Pancreas (tissue), 10 donors: Measurements from ENCODE around the gene BAZ2B. TPM values are rescaled to one million over a fixed set of nuclear protein-coding genes. Genes with fewer than 3 reads are reported as not detected.

Experiments
- ATAC-seq, 4 donors: fragments of 200-7000 bp; cut with Tn5 transposase; one replicate each; pipeline versions ENCODE4 v1.8.0 to v1.9.1; 2020; ENCODE audit warnings: mild to moderate bottlenecking in 4 of 4, moderate library complexity in 4 of 4
- DNase-seq, 6 donors: peaks; one replicate each; pipeline ENCODE4 v3.0.0-alpha.2; 2020
- FAIRE-seq: peaks from 2 replicates; lab custom pipeline; 2012; peaks lifted over from hg19 to GRCh38; lab: Jason Lieb, UNC
- H3K27ac ChIP-seq, 4 donors: fragments of 200-600 bp; sonication (generic); 1 replicate in 3 of 4; 2 replicates in 1 of 4; pipeline versions ENCODE4 v1.5.0 to v1.8.0; 2020
- H3K27me3 ChIP-seq, 4 donors: fragments of 200-600 bp; one replicate each; pipeline ENCODE4 v1.8.0; 2021
- H3K36me3 ChIP-seq, 3 donors: fragments of 200-600 bp; sonication (generic) in 1 of 3; one replicate each; pipeline versions ENCODE4 v1.5.0 to v1.8.0; 2020 to 2021
- H3K4me1 ChIP-seq, 3 donors: fragments of 200-600 bp; one replicate each; pipeline ENCODE4 v1.8.0; 2021
- H3K4me3 ChIP-seq, 4 donors: fragments of 200-600 bp; sonication (generic) in 2 of 4; one replicate each; pipeline versions ENCODE4 v1.5.0 to v1.8.0; 2020 to 2021
- H3K9me3 ChIP-seq, 4 donors: fragments of 200-600 bp; one replicate each; pipeline ENCODE4 v1.8.0; 2021
- CTCF ChIP-seq, 4 donors: fragments of 200-600 bp; sonication (generic) in 3 of 4; IDR thresholded peaks; one replicate each; pipeline versions ENCODE4 v1.5.0 to v1.8.0; 2021; ENCODE audit warnings: antibody characterized with exemption in 4 of 4
- WGBS, 2 donors: extraction: QIAGEN DNeasy Blood & Tissue Kit; methylation state at CpG; one replicate each; pipeline ENCODE4 v1.1.7; 2013; 5-methylcytosine and 5-hydroxymethylcytosine counted together
- intact Hi-C, 3 donors: fragments of 100-400 bp; cut with DNase I; formaldehyde crosslinking; loops; one replicate each; pipeline versions ENCODE4 v1.11.1 to v1.14.2; 2022
- polyA plus RNA-seq, 2 donors: library from polyadenylated mRNA; stranded (reverse); fragments of 200-250 nt; gene quantifications; one replicate each; pipeline ENCODE4 v1.2.3, GENCODE V29; 2013
- total RNA-seq, 6 donors: library from RNA; stranded (reverse); fragmentation: NEBNext Ultra II Directional in 4 of 6; extraction: Animal tissue kit (Norgen Biotek cat#: 25700) in 4 of 6; gene quantifications; one replicate each; pipeline versions ENCODE4 v1.2.1 to v1.2.4, GENCODE V29; 2021 to 2023
- donor health status: healthy with polysubstance abuse.
- donor health status: DM: no; HTN: no; CAD: no; lungs with moderate emphysema.
- donor health status: DM: no; HTN: no; CAD: no.
- donor health status: control.
- donor health status: control.
- donor health status: Bipolar disorder and iron deficiency.
- donor health status: DM: yes; HTN: yes; CAD: no.
- donor health status: DM: no; HTN: no; CAD: no.
- donor health status: DM: no; HTN: no; CAD: no.
- donor health status: DM: yes; HTN: yes; CAD: no.

BAZ2B gene
- total and polyA plus RNA-seq, 8 donors, result 14.4 to 52.1 (median 34.4) TPM

- ATAC-seq (no peak), DNase-seq (no peak), FAIRE-seq (no peak)
- peaks cover 0 to 7% (median 6%) of the 10 kb centered on the region in 3 donors for H3K4me1 ChIP-seq
- H3K27me3 ChIP-seq, result no peaks in the 10 kb centered on the region
- no peaks in the 10 kb centered on the region for H3K9me3 ChIP-seq
- no peak overlapping the region for H3K4me3 ChIP-seq
- intact Hi-C loops, result no loop called here
- no peak overlapping the region for H3K27ac ChIP-seq
- H3K36me3 ChIP-seq, result no peaks in the 10 kb centered on the region
- TF ChIP-seq CTCF (IDR thresholded peaks at IDR 0.05), result no peak
- 96 to 99% methylated on average over 2 of the region's 2 CpGs for WGBS, 2 donors
Observed at GRCh38 chr2:159584796-159585195, 31.6 kb downstream of the BAZ2B start.

GRCh38 chr2:159573846-159574606 lies 42.3 kb downstream of the BAZ2B start:
- no peak overlapping the region for H3K27ac ChIP-seq

GRCh38 chr2:159573294-159573693 lies 43.1 kb downstream of the BAZ2B start:
- no peak for FAIRE-seq

More at GRCh38 chr2:159573846-159574606, 42.3 kb downstream of the BAZ2B start:
- no peaks in the 10 kb centered on the region for H3K27me3 ChIP-seq
- WGBS, 2 donors, result 65 to 66% methylated on average over 3 of the region's 3 CpGs
- no peaks in the 10 kb centered on the region for H3K36me3 ChIP-seq
- FAIRE-seq, result no peak
- no peak for TF ChIP-seq CTCF (IDR thresholded peaks at IDR 0.05)
- intact Hi-C loops, result no loop called here
- ATAC-seq, result peak in 1 of 4 donors; percentile 14
- no peak overlapping the region for H3K4me3 ChIP-seq
- H3K9me3 ChIP-seq, result no peaks in the 10 kb centered on the region
- no peaks in the 10 kb centered on the region for H3K4me1 ChIP-seq
- no peak for DNase-seq

GRCh38 chr2:159572459-159572858 lies 43.9 kb downstream of the BAZ2B start:
- Histone ChIP-seq H3K9me3 (no peaks in the 10 kb centered on the region), H3K27ac (no peak overlapping the region), H3K4me1 (no peaks in the 10 kb centered on the region), H3K27me3 (no peaks in the 10 kb centered on the region), H3K4me3 (no peak overlapping the region), H3K36me3 (no peaks in the 10 kb centered on the region)
- DNase-seq, result no peak
- no peak for TF ChIP-seq CTCF (IDR thresholded peaks at IDR 0.05)
- intact Hi-C loops, result no loop called here
- no peak for FAIRE-seq
- ATAC-seq, result no peak

More at GRCh38 chr2:159573294-159573693, 43.1 kb downstream of the BAZ2B start:
- ATAC-seq (no peak), DNase-seq (no peak)
- Histone ChIP-seq H3K27me3 (no peaks in the 10 kb centered on the region), H3K36me3 (no peaks in the 10 kb centered on the region), H3K27ac (no peak overlapping the region), H3K4me3 (no peak overlapping the region), H3K4me1 (no peaks in the 10 kb centered on the region), H3K9me3 (no peaks in the 10 kb centered on the region)
- 35 to 39% methylated on average over 4 of the region's 4 CpGs for WGBS, 2 donors
- no peak for TF ChIP-seq CTCF (IDR thresholded peaks at IDR 0.05)
- intact Hi-C loops, result no loop called here
